HL-60 (cell line): Measurements from ENCODE around the gene CAPRIN2.

ENCODE experiments used
- DNase-seq, 2 experiments: peaks; one replicate each; pipeline ENCODE4 v3.0.0-alpha.2; 2010 to 2020; ENCODE audit warnings: low read depth in 1 of 2, low spot score in 1 of 2
- H3K27ac ChIP-seq: fragments of 250-450 bp; sonication (Bioruptor Pico); replicated peaks from 2 replicates; pipeline ENCODE4 v1.5.1; 2020; ENCODE audit warnings: mild to moderate bottlenecking, moderate library complexity
- H3K27me3 ChIP-seq: fragments of 250-450 bp; sonication (Bioruptor Pico); 2 replicates; pipeline ENCODE4 v1.5.1; 2021; ENCODE audit warnings: mild to moderate bottlenecking, moderate library complexity; ENCODE audit not compliant: insufficient read depth, poor library complexity, severe bottlenecking
- H3K4me3 ChIP-seq: replicated peaks from 2 replicates; pipeline ENCODE4 v1.5.1; 2011; ENCODE audit warnings: mild to moderate bottlenecking, control low read depth, low read length; ENCODE audit not compliant: insufficient read depth
- GABPA ChIP-seq: IDR thresholded peaks from 2 replicates; pipeline ENCODE4 v1.6.1; 2012; ENCODE audit warnings: low read depth
- POLR2AphosphoS5 ChIP-seq: IDR thresholded peaks from 2 replicates; pipeline ENCODE4 v1.6.1; 2012; ENCODE audit warnings: low read depth
- SPI1 ChIP-seq: IDR thresholded peaks from 2 replicates; pipeline ENCODE4 v1.6.1; 2012; ENCODE audit warnings: low read depth, mild to moderate bottlenecking, borderline replicate concordance
- TF ChIP-seq, protein P1 (sequence below): IDR thresholded peaks from 2 replicates; pipeline ENCODE4 v1.6.1; 2012; ENCODE audit warnings: low read depth; ENCODE audit not compliant: insufficient replicate concordance
- TF ChIP-seq, protein P2 (sequence below): IDR thresholded peaks from one replicate; pipeline ENCODE4 v1.5.1; 2011; ENCODE audit warnings: low read length, control low read depth, inconsistent platforms; ENCODE audit not compliant: insufficient read depth

Gene CAPRIN2

GRCh38 chr12:30796313-30796780, 41.6 kb upstream of the CAPRIN2 start:
- peaks cover 24% of the 10 kb centered on the region for H3K27me3 ChIP-seq
- no peak overlapping the region; the same call in 1 of the 2 replicates for H3K4me3 ChIP-seq
- TF ChIP-seq, protein P1, sequence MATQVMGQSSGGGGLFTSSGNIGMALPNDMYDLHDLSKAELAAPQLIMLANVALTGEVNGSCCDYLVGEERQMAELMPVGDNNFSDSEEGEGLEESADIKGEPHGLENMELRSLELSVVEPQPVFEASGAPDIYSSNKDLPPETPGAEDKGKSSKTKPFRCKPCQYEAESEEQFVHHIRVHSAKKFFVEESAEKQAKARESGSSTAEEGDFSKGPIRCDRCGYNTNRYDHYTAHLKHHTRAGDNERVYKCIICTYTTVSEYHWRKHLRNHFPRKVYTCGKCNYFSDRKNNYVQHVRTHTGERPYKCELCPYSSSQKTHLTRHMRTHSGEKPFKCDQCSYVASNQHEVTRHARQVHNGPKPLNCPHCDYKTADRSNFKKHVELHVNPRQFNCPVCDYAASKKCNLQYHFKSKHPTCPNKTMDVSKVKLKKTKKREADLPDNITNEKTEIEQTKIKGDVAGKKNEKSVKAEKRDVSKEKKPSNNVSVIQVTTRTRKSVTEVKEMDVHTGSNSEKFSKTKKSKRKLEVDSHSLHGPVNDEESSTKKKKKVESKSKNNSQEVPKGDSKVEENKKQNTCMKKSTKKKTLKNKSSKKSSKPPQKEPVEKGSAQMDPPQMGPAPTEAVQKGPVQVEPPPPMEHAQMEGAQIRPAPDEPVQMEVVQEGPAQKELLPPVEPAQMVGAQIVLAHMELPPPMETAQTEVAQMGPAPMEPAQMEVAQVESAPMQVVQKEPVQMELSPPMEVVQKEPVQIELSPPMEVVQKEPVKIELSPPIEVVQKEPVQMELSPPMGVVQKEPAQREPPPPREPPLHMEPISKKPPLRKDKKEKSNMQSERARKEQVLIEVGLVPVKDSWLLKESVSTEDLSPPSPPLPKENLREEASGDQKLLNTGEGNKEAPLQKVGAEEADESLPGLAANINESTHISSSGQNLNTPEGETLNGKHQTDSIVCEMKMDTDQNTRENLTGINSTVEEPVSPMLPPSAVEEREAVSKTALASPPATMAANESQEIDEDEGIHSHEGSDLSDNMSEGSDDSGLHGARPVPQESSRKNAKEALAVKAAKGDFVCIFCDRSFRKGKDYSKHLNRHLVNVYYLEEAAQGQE = no peak
- TF ChIP-seq SPI1 = no peak
- no peak for TF ChIP-seq GABPA
- no peak for TF ChIP-seq POLR2AphosphoS5
- TF ChIP-seq, protein P2, sequence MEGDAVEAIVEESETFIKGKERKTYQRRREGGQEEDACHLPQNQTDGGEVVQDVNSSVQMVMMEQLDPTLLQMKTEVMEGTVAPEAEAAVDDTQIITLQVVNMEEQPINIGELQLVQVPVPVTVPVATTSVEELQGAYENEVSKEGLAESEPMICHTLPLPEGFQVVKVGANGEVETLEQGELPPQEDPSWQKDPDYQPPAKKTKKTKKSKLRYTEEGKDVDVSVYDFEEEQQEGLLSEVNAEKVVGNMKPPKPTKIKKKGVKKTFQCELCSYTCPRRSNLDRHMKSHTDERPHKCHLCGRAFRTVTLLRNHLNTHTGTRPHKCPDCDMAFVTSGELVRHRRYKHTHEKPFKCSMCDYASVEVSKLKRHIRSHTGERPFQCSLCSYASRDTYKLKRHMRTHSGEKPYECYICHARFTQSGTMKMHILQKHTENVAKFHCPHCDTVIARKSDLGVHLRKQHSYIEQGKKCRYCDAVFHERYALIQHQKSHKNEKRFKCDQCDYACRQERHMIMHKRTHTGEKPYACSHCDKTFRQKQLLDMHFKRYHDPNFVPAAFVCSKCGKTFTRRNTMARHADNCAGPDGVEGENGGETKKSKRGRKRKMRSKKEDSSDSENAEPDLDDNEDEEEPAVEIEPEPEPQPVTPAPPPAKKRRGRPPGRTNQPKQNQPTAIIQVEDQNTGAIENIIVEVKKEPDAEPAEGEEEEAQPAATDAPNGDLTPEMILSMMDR = no peak
- no peak for DNase-seq
- H3K27ac ChIP-seq = no peak overlapping the region

GRCh38 chr12:30795410-30796312, 40.9 kb upstream of the CAPRIN2 start:
- no peak for DNase-seq
- TF ChIP-seq, protein P2 = no peak
- TF ChIP-seq, protein P1 = no peak
- no peak for TF ChIP-seq POLR2AphosphoS5
- no peak overlapping the region for H3K27ac ChIP-seq
- H3K4me3 ChIP-seq = peak overlapping the region; percentile 6; the same call in 1 of the 2 replicates
- peaks cover 24% of the 10 kb centered on the region for H3K27me3 ChIP-seq

- Histone ChIP-seq H3K27me3 (peaks cover 24% of the 10 kb centered on the region), H3K27ac (no peak overlapping the region), H3K4me3 (no peak overlapping the region)
- TF ChIP-seq, protein P2 = no peak
- DNase-seq = no peak
Measured at GRCh38 chr12:30794591-30795409, 40.0 kb upstream of the CAPRIN2 start.
